ENCODE results near the gene MVB12B. TPM values are rescaled to one million over a fixed set of nuclear protein-coding genes. Genes with fewer than 3 reads are reported as not detected.

The MVB12B gene
- total RNA-seq, 4 donors from 2014 or later: 2.1 to 39.2 (median 22.2) TPM

GRCh38 chr9:126391713-126392661 is 65.4 kb downstream of the MVB12B start:
- TF ChIP-seq, protein P1, sequence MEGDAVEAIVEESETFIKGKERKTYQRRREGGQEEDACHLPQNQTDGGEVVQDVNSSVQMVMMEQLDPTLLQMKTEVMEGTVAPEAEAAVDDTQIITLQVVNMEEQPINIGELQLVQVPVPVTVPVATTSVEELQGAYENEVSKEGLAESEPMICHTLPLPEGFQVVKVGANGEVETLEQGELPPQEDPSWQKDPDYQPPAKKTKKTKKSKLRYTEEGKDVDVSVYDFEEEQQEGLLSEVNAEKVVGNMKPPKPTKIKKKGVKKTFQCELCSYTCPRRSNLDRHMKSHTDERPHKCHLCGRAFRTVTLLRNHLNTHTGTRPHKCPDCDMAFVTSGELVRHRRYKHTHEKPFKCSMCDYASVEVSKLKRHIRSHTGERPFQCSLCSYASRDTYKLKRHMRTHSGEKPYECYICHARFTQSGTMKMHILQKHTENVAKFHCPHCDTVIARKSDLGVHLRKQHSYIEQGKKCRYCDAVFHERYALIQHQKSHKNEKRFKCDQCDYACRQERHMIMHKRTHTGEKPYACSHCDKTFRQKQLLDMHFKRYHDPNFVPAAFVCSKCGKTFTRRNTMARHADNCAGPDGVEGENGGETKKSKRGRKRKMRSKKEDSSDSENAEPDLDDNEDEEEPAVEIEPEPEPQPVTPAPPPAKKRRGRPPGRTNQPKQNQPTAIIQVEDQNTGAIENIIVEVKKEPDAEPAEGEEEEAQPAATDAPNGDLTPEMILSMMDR (IDR thresholded peaks at IDR 0.05): no peak
- intact Hi-C loops (cut with DNase I; ENCODE audit: low total_unique reads): loop anchor here (10.0 kb wide), 1 partner anchor 87 kb away; no protein-coding TSS in a partner anchor
- Histone ChIP-seq H3K4me3 (no peak overlapping the region), H3K36me3 (no peaks in the 10 kb centered on the region), H3K9me3 (no peaks in the 10 kb centered on the region), H3K27ac (peak overlapping the region in 1 of 2 donors; percentile 57), H3K27me3 (no peaks in the 10 kb centered on the region), H3K4me1 (no peaks in the 10 kb centered on the region)
- DNase-seq: no peak

GRCh38 chr9:126392662-126393371 is 66.2 kb downstream of the MVB12B start:
- no peak for DNase-seq
- Histone ChIP-seq H3K9me3 (no peaks in the 10 kb centered on the region), H3K27me3 (no peaks in the 10 kb centered on the region), H3K27ac (peak overlapping the region in 1 of 2 donors; percentile 57), H3K4me1 (no peaks in the 10 kb centered on the region), H3K4me3 (no peak overlapping the region), H3K36me3 (no peaks in the 10 kb centered on the region)
- intact Hi-C loops (cut with DNase I; ENCODE audit: low total_unique reads): loop anchor here (10.0 kb wide), 1 partner anchor 88 kb away; no protein-coding TSS in a partner anchor
- no peak for TF ChIP-seq POLR2A (IDR thresholded peaks at IDR 0.05)
- TF ChIP-seq, protein P1 (IDR thresholded peaks at IDR 0.05): no peak

DNA sequence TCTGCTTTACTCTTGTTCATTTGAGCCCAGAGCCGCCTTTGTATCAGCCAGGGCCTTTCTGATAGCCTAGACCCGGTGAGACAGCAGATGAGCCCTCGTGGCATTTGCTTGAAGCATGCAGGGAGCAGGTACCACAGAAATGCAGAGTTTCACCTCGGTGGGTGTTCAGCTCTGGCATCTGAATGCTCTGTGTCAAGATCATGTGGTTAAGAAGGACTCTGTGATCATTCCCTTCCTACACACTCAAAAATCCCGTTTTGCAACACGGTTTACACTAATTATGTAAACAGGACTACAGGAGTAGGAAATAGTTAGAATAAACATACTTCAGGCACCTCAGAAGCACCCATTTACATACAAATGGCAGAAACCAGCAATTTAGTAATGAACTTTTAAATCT is 67.2 kb downstream of the MVB12B start:
- no peaks in the 10 kb centered on the region for H3K4me1 ChIP-seq
- intact Hi-C loops (cut with DNase I; ENCODE audit: low total_unique reads): loop anchor here (10.0 kb wide), 1 partner anchor 89 kb away; no protein-coding TSS in a partner anchor
- no peaks in the 10 kb centered on the region for H3K36me3 ChIP-seq
- no peak for DNase-seq
- no peak overlapping the region for H3K4me3 ChIP-seq
- H3K9me3 ChIP-seq: no peaks in the 10 kb centered on the region
- TF ChIP-seq, protein P1 (IDR thresholded peaks at IDR 0.05): no peak
- no peak for TF ChIP-seq POLR2A (IDR thresholded peaks at IDR 0.05)
- H3K27me3 ChIP-seq: no peaks in the 10 kb centered on the region
- H3K27ac ChIP-seq: no peak overlapping the region

DNA sequence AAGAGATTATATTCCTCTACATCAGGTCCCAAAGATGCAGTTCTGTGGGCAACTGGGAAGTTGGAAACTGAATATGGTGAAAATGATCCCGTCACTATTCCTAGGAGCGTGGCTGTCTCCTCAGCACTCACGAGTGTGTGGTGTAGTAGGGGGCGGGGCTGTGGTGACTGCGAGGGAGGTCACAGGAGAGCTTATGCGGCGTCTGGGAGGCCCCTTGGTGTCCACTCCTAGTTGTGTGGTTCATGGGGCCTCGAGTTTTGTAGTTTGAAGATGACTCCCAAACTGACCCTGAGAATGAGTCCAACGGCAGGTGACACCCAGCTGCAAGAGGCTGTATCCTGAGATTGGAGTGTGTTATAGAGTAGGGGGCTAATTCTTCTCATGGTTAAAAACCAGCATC is 68.2 kb downstream of the MVB12B start:
- H3K27ac ChIP-seq: no peak overlapping the region
- no peaks in the 10 kb centered on the region for H3K27me3 ChIP-seq

More for the DNA sequence above, 68.2 kb downstream of the MVB12B start:
- H3K4me1 ChIP-seq: no peaks in the 10 kb centered on the region
- no peaks in the 10 kb centered on the region for H3K36me3 ChIP-seq
- intact Hi-C loops (cut with DNase I; ENCODE audit: low total_unique reads): loop anchor here (10.0 kb wide), 1 partner anchor 90 kb away; no protein-coding TSS in a partner anchor
- no peak for DNase-seq
- H3K4me3 ChIP-seq: no peak overlapping the region
- no peaks in the 10 kb centered on the region for H3K9me3 ChIP-seq
- TF ChIP-seq, protein P1 (IDR thresholded peaks at IDR 0.05): no peak
- no peak for TF ChIP-seq POLR2A (IDR thresholded peaks at IDR 0.05)
